Measurements from ENCODE around the gene CFD. TPM values are rescaled to one million over a fixed set of nuclear protein-coding genes. Genes with fewer than 3 reads are reported as not detected.
A peak's percentile ranks its signal among the peaks of the same experiment; 100 is the strongest.

The CFD gene
- total and polyA plus RNA-seq, 8 donors: 2.5 to 48.8 (median 15.0) TPM

DNA sequence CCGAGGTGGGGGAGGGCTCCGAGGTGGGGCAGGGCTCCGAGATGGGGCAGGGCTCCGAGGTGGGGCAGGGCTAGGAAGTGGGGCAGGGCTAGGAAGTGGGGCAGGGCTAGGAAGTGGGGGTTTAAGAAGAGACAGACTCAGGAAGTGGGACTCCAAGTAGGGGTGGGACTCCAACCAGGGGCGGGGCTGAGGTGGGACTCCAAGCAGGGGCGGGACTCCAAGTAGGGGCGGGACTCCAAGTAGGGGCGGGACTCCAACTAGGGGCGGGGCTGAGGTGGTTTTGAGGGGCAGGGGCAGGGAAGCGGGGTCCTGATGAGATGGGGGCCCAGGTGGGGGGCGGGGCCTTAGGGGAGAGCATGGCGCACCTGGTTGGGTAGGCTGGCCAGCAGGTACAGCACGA, 13.6 kb downstream of the CFD start:
- no peak for FAIRE-seq
- 81 to 100% methylated on average over 4 to 13 of the region's 13 CpGs for WGBS, 2 donors

DNA sequence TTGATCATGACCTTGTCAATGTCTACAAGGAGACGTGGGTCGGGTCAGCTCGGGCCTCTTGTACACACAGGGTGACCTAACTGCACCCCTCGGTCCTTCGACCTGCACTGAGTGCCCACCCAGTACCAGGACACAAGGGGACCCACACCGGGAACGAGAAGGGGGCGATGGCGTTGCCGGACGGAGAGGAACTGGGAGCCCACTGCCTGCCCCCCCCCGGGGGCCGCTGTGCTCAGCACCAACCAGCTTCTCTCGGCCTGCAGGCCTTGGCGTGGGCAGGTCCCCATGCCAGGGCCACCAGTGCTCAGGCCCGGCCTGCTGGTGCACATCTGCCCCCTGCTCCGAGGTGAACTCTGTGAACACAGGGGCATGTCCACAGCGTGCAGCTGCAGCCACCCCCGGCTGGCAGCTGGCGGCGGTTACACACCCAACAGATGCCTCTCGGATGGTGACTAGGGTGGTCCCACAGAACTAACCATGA, 14.1 kb downstream of the CFD start:
- FAIRE-seq (no peak), DNase-seq (peak in 1 of 6 donors; percentile 59), ATAC-seq (no peak)
- Histone ChIP-seq H3K27ac (no peak overlapping the region), H3K4me1 (no peaks in the 10 kb centered on the region), H3K36me3 (peaks cover 0 to 24% (median 0%) of the 10 kb centered on the region in 3 donors), H3K9me3 (no peaks in the 10 kb centered on the region), H3K4me3 (no peak overlapping the region), H3K27me3 (no peaks in the 10 kb centered on the region)
- TF ChIP-seq, protein P1, sequence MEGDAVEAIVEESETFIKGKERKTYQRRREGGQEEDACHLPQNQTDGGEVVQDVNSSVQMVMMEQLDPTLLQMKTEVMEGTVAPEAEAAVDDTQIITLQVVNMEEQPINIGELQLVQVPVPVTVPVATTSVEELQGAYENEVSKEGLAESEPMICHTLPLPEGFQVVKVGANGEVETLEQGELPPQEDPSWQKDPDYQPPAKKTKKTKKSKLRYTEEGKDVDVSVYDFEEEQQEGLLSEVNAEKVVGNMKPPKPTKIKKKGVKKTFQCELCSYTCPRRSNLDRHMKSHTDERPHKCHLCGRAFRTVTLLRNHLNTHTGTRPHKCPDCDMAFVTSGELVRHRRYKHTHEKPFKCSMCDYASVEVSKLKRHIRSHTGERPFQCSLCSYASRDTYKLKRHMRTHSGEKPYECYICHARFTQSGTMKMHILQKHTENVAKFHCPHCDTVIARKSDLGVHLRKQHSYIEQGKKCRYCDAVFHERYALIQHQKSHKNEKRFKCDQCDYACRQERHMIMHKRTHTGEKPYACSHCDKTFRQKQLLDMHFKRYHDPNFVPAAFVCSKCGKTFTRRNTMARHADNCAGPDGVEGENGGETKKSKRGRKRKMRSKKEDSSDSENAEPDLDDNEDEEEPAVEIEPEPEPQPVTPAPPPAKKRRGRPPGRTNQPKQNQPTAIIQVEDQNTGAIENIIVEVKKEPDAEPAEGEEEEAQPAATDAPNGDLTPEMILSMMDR (IDR thresholded peaks at IDR 0.05): no peak
- 90 to 95% methylated on average over 20 to 22 of the region's 22 CpGs for WGBS, 2 donors
- intact Hi-C loops (cut with DNase I): no loop called here

More for the DNA sequence above, 13.6 kb downstream of the CFD start:
- H3K9me3 ChIP-seq: no peaks in the 10 kb centered on the region
- no peak overlapping the region for H3K4me3 ChIP-seq
- intact Hi-C loops (cut with DNase I): no loop called here
- ATAC-seq (no peak), DNase-seq (no peak)
- TF ChIP-seq, protein P1 (IDR thresholded peaks at IDR 0.05): no peak
- no peaks in the 10 kb centered on the region for H3K27me3 ChIP-seq
- H3K4me1 ChIP-seq: no peaks in the 10 kb centered on the region
- no peak overlapping the region for H3K27ac ChIP-seq
- peaks cover 0 to 29% (median 4%) of the 10 kb centered on the region in 3 donors for H3K36me3 ChIP-seq

DNA sequence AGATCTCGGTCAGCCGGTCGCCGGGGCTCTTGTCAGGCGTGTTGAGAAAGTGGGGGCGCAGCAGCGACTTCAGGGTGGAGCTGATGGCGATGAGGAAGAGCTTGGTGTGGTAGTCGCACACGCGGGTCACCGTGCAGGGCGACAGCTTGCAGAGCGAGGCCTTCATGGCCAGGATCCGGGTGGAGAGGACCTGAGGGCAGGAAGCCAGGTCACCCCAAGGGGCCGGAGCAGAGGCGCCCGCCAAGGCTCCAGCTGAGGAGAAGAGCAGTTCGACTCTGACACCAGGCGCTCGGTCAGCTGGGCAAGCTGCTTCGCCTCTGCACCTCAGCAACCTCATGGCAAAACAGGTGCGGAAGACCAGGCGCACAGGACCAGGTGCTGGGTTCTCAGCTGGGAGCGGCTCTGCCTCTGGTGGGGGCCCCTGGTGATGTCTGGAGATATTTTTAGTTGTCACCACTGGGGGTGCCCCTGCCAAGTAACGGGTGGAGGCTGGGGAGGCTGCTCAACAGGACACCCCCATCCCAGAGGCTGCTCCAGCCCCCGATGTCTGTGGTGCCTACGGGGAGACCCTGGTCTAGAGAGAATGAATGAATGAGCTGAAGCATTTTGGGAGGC, 15.9 kb downstream of the CFD start:
- peak in 2 of 6 donors; percentile 56 to 64 for DNase-seq
- no peak for FAIRE-seq
- Histone ChIP-seq H3K27ac (no peak overlapping the region), H3K4me3 (no peak overlapping the region), H3K36me3 (peaks cover 0 to 28% (median 0%) of the 10 kb centered on the region in 3 donors), H3K9me3 (no peaks in the 10 kb centered on the region), H3K4me1 (no peaks in the 10 kb centered on the region), H3K27me3 (no peaks in the 10 kb centered on the region)
- WGBS, 2 donors: 93 to 96% methylated on average over 28 of the region's 28 CpGs
- TF ChIP-seq, protein P1 (IDR thresholded peaks at IDR 0.05): no peak
- intact Hi-C loops (cut with DNase I): no loop called here
- no peak for ATAC-seq

DNA sequence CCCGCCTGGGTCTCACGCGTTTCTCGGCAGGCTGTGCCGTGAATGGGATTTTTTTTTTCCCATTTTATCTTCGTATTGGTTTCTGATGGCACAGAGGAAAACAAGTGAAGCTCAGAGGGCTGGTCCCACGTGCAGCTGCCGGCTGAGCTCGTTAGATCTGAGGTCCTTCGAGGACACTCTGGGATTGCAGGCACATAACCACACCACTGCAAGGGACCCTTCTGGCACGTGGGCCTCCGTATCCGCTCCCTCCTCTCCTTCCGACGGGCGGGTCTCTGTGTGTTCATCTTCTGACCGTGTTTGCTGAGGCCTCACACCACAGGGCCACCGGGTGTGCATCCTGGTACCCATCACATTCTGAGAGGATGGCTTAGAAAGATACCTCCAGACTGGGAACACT, 16.6 kb downstream of the CFD start:
- no peaks in the 10 kb centered on the region for H3K27me3 ChIP-seq
- intact Hi-C loops (cut with DNase I): no loop called here
- peaks cover 0 to 35% (median under 1%) of the 10 kb centered on the region in 3 donors for H3K36me3 ChIP-seq

More for the DNA sequence above, 16.6 kb downstream of the CFD start:
- Histone ChIP-seq H3K4me1 (no peaks in the 10 kb centered on the region), H3K4me3 (no peak overlapping the region), H3K27ac (no peak overlapping the region), H3K9me3 (no peaks in the 10 kb centered on the region)
- 87 to 89% methylated on average over 18 of the region's 18 CpGs for WGBS, 2 donors
- no peak for DNase-seq
- ATAC-seq: no peak
- FAIRE-seq: no peak
- TF ChIP-seq, protein P1 (IDR thresholded peaks at IDR 0.05): no peak

All from pancreas (tissue), 10 donors.